Liver (tissue), 9 donors: ENCODE data around the gene GON7. TPM values are rescaled to one million over a fixed set of nuclear protein-coding genes. Genes with fewer than 3 reads are reported as not detected.

ENCODE experiments used
- DNase-seq: peaks from one replicate; pipeline ENCODE4 v3.0.0-alpha.2; 2017; ENCODE audit warnings: low spot score
- H3K27ac ChIP-seq, 2 donors: one replicate each; pipeline ENCODE4 v1.7.0; 2013; ENCODE audit warnings: inconsistent platforms in 2 of 2, low read length in 2 of 2, control low read depth in 1 of 2, low read depth in 1 of 2, mild to moderate bottlenecking in 1 of 2
- H3K27me3 ChIP-seq, 4 donors: one replicate each; pipeline versions ENCODE4 v1.6.1 to v1.7.0; 2013; ENCODE audit warnings: low read length in 3 of 4, inconsistent platforms in 1 of 4, mild to moderate bottlenecking in 1 of 4, moderate library complexity in 1 of 4; ENCODE audit not compliant: control insufficient read depth in 4 of 4, insufficient read depth in 4 of 4
- H3K36me3 ChIP-seq, 4 donors: one replicate each; pipeline versions ENCODE4 v1.6.1 to v1.7.0; 2013; ENCODE audit warnings: low read length in 3 of 4, mild to moderate bottlenecking in 3 of 4, low read depth in 1 of 4, moderate library complexity in 1 of 4; ENCODE audit not compliant: control insufficient read depth in 4 of 4, insufficient read depth in 3 of 4
- H3K4me1 ChIP-seq, 4 donors: one replicate each; pipeline versions ENCODE4 v1.6.1 to v1.7.0; 2013; ENCODE audit warnings: low read length in 3 of 4, mild to moderate bottlenecking in 3 of 4, moderate library complexity in 1 of 4; ENCODE audit not compliant: control insufficient read depth in 4 of 4, insufficient read depth in 4 of 4
- H3K4me3 ChIP-seq, 3 donors: one replicate each; pipeline versions ENCODE4 v1.6.1 to v1.7.0; 2013; ENCODE audit warnings: low read length in 3 of 3, control low read depth in 1 of 3, low read depth in 1 of 3, mild to moderate bottlenecking in 1 of 3
- H3K9ac ChIP-seq, 2 donors: one replicate each; pipeline ENCODE4 v1.7.0; 2013; ENCODE audit warnings: low read length in 2 of 2, mild to moderate bottlenecking in 2 of 2, moderate library complexity in 2 of 2, control low read depth in 1 of 2, low read depth in 1 of 2
- H3K9me3 ChIP-seq, 4 donors: one replicate each; pipeline versions ENCODE4 v1.6.1 to v1.7.0; 2013; ENCODE audit warnings: low read length in 3 of 4; ENCODE audit not compliant: control insufficient read depth in 4 of 4
- CTCF ChIP-seq: fragments of 150-350 bp; IDR thresholded peaks from 2 replicates; pipeline ENCODE4 v1.5.1; 2017; ENCODE audit warnings: improper control_type of control experiment, low read depth, low read length; ENCODE audit not compliant: missing input control
- EGR1 ChIP-seq, 2 donors: IDR thresholded peaks; 2 replicates each; pipeline ENCODE4 v1.6.1; 2016 to 2018; ENCODE audit warnings: antibody characterized with exemption in 2 of 2, low read depth in 2 of 2
- FOXA1 ChIP-seq: IDR thresholded peaks from 2 replicates; pipeline ENCODE4 v1.6.1; 2016; ENCODE audit warnings: antibody characterized with exemption
- HNF4A ChIP-seq, 2 donors: conservative IDR thresholded peaks; 2 replicates each; pipeline ENCODE4 v1.6.1; 2016; ENCODE audit warnings: antibody characterized with exemption in 2 of 2, mild to moderate bottlenecking in 2 of 2
- JUND ChIP-seq, 2 donors: IDR thresholded peaks; 2 replicates each; pipeline ENCODE4 v1.6.1; 2016; ENCODE audit warnings: antibody characterized with exemption in 2 of 2
- MAX ChIP-seq: IDR thresholded peaks from 2 replicates; pipeline ENCODE4 v1.6.1; 2016; ENCODE audit warnings: antibody characterized with exemption
- SP1 ChIP-seq: IDR thresholded peaks from 2 replicates; pipeline ENCODE4 v1.6.1; 2018; ENCODE audit warnings: antibody characterized with exemption, mild to moderate bottlenecking
- YY1 ChIP-seq: IDR thresholded peaks from 2 replicates; pipeline ENCODE4 v1.6.1; 2016; ENCODE audit warnings: antibody characterized with exemption, mild to moderate bottlenecking
- WGBS: extraction: QIAGEN DNeasy Blood & Tissue Kit; methylation state at CpG from one replicate; pipeline ENCODE4 v1.1.7; 2013; 5-methylcytosine and 5-hydroxymethylcytosine counted together
- polyA plus RNA-seq, 2 donors: library from polyadenylated mRNA; stranded (reverse) in 1 of 2; unstranded in 1 of 2; fragments of 200-250 nt in 1 of 2; fragments of >200 nt in 1 of 2; fragmentation: Nextera tagmentation in 1 of 2; extraction: Ambion mirVana in 1 of 2; gene quantifications; one replicate each; pipeline versions ENCODE4 v1.2.1 to v1.2.3, GENCODE V29; 2013 to 2015
- total RNA-seq, 2 donors: library from RNA; depleted of rRNA; stranded (reverse); fragments of >200 nt; gene quantifications; one replicate each; pipeline ENCODE4 v1.2.3, GENCODE V29; 2014
- TF ChIP-seq, protein P1 (sequence below): IDR thresholded peaks from 2 replicates; pipeline ENCODE4 v1.6.1; 2016; ENCODE audit warnings: antibody characterized with exemption, mild to moderate bottlenecking
- donor health status: healthy.
- donor health status: healthy.
- donor health status: healthy.
- donor health status: healthy.
- donor health status: healthy.

GON7 gene
- total and polyA plus RNA-seq, 4 donors: 9.0 to 11.2 (median 9.5) TPM

- TF ChIP-seq, protein P1, sequence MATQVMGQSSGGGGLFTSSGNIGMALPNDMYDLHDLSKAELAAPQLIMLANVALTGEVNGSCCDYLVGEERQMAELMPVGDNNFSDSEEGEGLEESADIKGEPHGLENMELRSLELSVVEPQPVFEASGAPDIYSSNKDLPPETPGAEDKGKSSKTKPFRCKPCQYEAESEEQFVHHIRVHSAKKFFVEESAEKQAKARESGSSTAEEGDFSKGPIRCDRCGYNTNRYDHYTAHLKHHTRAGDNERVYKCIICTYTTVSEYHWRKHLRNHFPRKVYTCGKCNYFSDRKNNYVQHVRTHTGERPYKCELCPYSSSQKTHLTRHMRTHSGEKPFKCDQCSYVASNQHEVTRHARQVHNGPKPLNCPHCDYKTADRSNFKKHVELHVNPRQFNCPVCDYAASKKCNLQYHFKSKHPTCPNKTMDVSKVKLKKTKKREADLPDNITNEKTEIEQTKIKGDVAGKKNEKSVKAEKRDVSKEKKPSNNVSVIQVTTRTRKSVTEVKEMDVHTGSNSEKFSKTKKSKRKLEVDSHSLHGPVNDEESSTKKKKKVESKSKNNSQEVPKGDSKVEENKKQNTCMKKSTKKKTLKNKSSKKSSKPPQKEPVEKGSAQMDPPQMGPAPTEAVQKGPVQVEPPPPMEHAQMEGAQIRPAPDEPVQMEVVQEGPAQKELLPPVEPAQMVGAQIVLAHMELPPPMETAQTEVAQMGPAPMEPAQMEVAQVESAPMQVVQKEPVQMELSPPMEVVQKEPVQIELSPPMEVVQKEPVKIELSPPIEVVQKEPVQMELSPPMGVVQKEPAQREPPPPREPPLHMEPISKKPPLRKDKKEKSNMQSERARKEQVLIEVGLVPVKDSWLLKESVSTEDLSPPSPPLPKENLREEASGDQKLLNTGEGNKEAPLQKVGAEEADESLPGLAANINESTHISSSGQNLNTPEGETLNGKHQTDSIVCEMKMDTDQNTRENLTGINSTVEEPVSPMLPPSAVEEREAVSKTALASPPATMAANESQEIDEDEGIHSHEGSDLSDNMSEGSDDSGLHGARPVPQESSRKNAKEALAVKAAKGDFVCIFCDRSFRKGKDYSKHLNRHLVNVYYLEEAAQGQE: no peak
- TF ChIP-seq FOXA1 (no peak), SP1 (no peak), JUND (IDR thresholded peaks at IDR 0.05) (no peak), YY1 (peak; percentile 2)
These were observed 22.2 kb downstream of the GON7 start, which contains the start of the genes LYSET and MOAP1 (continued) for GRCh38 chr14:93184391-93185348.

DNA sequence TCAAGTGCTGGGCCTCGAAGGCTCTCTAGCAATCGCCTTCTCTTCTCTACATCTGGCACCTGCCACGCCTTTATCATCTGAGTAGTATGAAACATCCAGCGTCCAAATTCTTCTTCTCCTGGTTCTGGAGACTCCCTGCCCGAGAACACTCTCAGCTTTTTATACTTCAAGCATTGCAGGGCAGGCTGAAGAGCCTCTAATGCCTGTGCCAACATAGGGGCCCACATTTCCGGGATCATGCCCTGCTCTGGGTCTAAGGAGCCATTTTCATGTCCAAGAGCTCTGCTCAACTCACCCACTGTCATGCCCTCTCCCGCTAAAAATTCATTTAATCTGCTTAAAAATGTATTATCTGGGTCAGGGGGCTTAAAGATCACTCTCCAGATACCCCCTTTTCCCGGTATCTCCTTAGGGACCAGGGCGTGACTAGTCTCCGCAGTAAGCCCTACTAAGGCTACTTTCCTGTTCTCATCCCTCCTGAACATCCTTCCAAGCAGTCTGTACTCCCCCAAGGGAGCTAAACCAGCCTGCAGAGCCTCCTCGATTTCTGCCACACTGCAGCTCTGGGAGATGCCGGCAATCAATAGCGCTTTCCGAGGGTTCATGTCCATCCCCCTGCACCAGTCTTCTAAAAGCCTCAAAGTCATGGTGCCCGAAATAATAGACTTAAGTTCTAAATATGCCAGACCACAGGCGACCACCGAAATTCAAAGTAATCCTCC is 23.1 kb downstream of the GON7 start:
- H3K27me3 ChIP-seq: no peaks in the 10 kb centered on the region

More for the DNA sequence above, 23.1 kb downstream of the GON7 start:
- Histone ChIP-seq H3K27ac (peak overlapping the region; percentile 92 to 98), H3K4me3 (peak overlapping the region; percentile 84 to 99 (median 86)), H3K4me1 (peaks cover 5 to 20% (median 14%) of the 10 kb centered on the region in 4 donors), H3K36me3 (peaks cover 0 to 5% (median 2%) of the 10 kb centered on the region in 4 donors), H3K9me3 (no peaks in the 10 kb centered on the region), H3K9ac (peak overlapping the region; percentile 80 to 92)
- no peak for TF ChIP-seq EGR1 (IDR thresholded peaks at IDR 0.05; ENCODE audit: low read depth in 2 of 2)
- no peak for TF ChIP-seq MAX
- TF ChIP-seq HNF4A (conservative IDR thresholded peaks at IDR 0.05): no peak
- no peak for TF ChIP-seq JUND (IDR thresholded peaks at IDR 0.05)
- no peak for TF ChIP-seq CTCF
- DNase-seq: no peak
- 50% methylated on average over 17 of the region's 17 CpGs for WGBS
